ENCODE results near the gene TMEM182. TPM values are rescaled to one million over a fixed set of nuclear protein-coding genes. Genes with fewer than 3 reads are reported as not detected.

The TMEM182 gene
- total RNA-seq, 2 experiments from 2014 or later: 3.7 to 4.4 TPM

DNA sequence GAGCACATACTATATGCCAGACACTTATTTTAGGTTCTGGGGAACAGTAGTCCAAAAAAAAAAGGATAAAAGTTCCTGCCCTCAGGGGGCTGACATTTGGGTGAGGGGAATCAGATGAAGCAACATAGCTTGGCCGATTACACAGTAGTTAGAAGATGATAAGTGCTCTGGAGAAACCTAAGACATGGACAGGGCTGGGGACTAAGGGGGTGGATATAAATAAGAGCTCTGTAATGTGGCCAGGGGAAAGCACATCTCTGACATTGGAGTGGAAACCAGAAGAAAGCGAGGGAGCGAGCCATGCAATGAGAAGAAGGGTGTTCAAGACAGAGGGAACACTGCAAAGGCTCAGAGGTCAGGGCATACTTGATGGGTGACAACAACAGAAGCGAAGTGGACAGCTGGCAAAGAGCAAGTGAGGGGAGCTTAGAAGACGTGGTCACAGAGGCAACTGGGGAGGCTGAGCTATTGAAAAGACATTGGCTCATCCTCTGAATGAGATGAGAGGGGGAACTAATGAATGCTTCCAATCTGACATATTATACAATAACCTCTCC lies 11.4 kb downstream of the TMEM182 start:
- no peak for DNase-seq
- CTCF ChIA-PET: interaction anchor here (1.4 kb wide), 1 partner anchor 19 kb away, joined by 7 read pairs; no protein-coding TSS in a partner anchor
- Mint-ChIP-seq H3K36me3 (peaks cover 1% of the 10 kb centered on the region), H3K4me3 (no peak overlapping the region), H3K27ac (no peak overlapping the region), H3K27me3 (no peaks in the 10 kb centered on the region), H3K4me1 (no peaks in the 10 kb centered on the region), H3K9me3 (ENCODE audit: low read depth) (no peaks in the 10 kb centered on the region)
- no peak for ATAC-seq

DNA sequence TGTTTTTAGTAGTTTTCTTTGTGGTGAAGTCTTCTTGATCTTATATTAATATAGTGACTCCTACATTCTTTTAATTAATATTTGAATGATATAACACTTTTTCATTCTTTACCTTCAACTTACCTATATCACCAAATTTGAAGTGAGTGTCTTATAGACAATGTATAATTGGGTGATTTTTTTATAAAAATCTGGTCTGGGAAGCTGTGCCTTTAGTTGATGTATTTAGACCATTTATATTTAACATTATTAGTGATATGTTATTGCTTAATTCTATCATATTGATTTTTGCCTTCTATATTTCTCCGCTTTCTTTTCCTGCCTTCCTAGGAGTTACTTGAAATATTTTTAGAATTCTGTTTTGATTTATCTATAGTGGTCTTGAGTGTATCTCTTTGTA lies 16.4 kb downstream of the TMEM182 start:
- peaks cover 5% of the 10 kb centered on the region for H3K4me1 Mint-ChIP-seq
- no peak overlapping the region for H3K4me3 Mint-ChIP-seq
- no peak for ATAC-seq
- CTCF ChIA-PET: no interaction called here
- no peak for DNase-seq
- H3K27ac Mint-ChIP-seq: no peak overlapping the region
- H3K36me3 Mint-ChIP-seq: peaks cover 1% of the 10 kb centered on the region
- no peaks in the 10 kb centered on the region for H3K9me3 Mint-ChIP-seq (ENCODE audit: low read depth)
- no peaks in the 10 kb centered on the region for H3K27me3 Mint-ChIP-seq

DNA sequence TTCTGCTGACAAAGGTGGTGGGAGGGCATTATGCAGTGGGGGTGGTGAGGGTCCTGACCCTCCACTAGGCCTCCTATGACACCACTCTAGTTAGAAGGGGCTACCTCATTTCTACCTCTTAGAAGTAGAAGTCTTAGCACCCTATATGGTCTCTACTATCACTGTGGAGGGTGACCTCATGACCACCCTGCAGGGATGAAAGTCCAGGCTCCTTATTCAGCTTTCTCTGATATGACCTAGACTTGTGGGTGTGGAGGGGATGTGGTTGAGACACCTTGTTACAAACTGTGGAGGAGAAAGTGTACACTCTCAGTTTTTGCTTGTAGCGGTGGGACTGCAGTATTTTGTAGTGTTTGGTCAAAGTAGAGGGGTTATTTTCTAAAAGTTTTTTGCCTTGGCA lies 18.6 kb downstream of the TMEM182 start:
- Mint-ChIP-seq H3K9me3 (ENCODE audit: low read depth) (no peaks in the 10 kb centered on the region), H3K4me3 (no peak overlapping the region), H3K4me1 (peaks cover 5% of the 10 kb centered on the region), H3K27me3 (no peaks in the 10 kb centered on the region), H3K27ac (no peak overlapping the region), H3K36me3 (peaks cover 1% of the 10 kb centered on the region)
- DNase-seq (no peak), ATAC-seq (no peak)
- CTCF ChIA-PET: no interaction called here

DNA sequence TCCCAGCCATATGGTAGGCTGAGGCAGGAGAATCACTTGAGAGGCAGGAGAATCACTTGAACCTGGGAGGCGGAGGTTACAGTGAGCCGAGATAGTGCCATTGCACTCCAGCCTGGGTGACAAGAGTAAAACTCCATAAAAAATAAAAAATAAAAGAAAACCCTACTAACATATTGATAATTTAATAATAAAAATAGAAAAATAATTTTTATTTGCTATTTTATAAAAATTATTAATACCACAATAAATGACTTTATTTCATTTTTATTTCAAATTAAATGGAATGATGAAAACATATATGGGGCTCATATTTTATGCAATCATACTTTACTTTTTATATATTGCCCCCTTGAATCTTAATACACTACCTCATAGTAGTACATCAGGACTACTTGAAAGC lies 20.4 kb downstream of the TMEM182 start:
- Mint-ChIP-seq H3K9me3 (ENCODE audit: low read depth) (no peaks in the 10 kb centered on the region), H3K36me3 (no peaks in the 10 kb centered on the region), H3K27me3 (no peaks in the 10 kb centered on the region), H3K4me3 (no peak overlapping the region), H3K4me1 (peaks cover 5% of the 10 kb centered on the region), H3K27ac (no peak overlapping the region)
- ATAC-seq: no peak
- DNase-seq: no peak
- CTCF ChIA-PET: interaction anchor here (1.0 to 1.2 kb wide), 3 partner anchors 23 to 29 kb away, joined by 3 to 4 read pairs (median 3); no protein-coding TSS in a partner anchor

DNA sequence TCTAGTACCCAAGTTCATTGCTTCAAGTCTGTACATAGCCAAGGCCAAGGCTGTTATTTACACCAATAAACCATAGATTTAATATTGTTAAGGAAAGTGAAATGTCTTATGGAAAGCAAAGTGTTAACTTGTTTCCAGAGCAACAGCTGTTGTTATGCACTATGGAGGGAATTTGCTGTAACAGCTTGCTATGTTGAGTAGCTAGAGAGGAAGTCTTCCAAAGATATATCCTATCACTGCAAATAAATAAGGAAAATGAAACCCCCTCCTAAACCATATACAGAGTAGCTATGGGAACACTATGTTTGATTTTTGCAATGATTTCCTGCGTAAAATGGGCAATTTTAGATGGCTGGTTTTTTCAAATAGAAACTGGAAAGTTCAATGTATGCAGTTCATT lies 21.1 kb downstream of the TMEM182 start:
- no peak overlapping the region for H3K4me3 Mint-ChIP-seq
- no peaks in the 10 kb centered on the region for H3K9me3 Mint-ChIP-seq (ENCODE audit: low read depth)
- no peak for ATAC-seq
- no peaks in the 10 kb centered on the region for H3K27me3 Mint-ChIP-seq
- peaks cover 5% of the 10 kb centered on the region for H3K4me1 Mint-ChIP-seq
- H3K36me3 Mint-ChIP-seq: no peaks in the 10 kb centered on the region
- H3K27ac Mint-ChIP-seq: no peak overlapping the region
- CTCF ChIA-PET: interaction anchor here (1.2 kb wide), 1 partner anchor 29 kb away, joined by 4 read pairs; no protein-coding TSS in a partner anchor
- DNase-seq: no peak

DNA sequence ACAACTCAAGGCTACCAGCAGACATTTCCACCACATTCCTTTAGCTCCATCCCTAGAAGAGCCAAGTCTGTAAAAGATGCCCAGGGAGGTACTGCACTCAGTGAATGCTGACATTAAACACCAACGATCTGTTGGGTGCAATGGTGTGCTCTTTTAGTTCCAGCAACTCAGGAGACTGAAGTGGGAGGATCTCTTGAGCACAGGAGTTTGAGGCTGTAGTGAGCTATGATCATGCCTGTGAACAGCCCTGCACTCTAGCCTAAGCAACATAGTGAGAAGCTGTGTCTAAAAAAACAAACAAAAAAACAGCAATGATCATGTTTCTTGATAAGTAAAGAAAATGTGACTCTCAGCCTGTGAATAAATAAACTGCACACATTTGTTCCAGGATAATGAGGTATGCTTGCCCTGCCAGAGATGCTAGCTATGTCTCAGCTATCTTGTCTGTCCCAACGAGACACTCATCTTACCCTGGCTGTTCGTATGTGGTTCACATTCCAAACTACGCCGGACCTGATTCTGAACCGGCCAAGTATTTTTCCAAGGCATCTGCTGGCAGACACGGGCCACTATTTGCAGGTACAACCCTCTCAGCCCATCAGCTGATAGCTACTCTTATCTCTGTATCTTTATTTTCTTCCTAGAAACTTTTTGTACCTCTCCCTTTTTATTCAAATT lies 21.8 kb downstream of the TMEM182 start:
- no peaks in the 10 kb centered on the region for H3K9me3 Mint-ChIP-seq (ENCODE audit: low read depth)
- CTCF ChIA-PET: interaction anchor here (1.0 to 1.7 kb wide), 3 partner anchors 22 to 30 kb away, joined by 3 to 5 read pairs (median 4); partner anchors contain the start of gene TMEM182
- no peak for ATAC-seq
- peaks cover 5% of the 10 kb centered on the region for H3K4me1 Mint-ChIP-seq
- no peak for DNase-seq
- H3K27me3 Mint-ChIP-seq: no peaks in the 10 kb centered on the region
- H3K27ac Mint-ChIP-seq: no peak overlapping the region
- no peak overlapping the region for H3K4me3 Mint-ChIP-seq
- no peaks in the 10 kb centered on the region for H3K36me3 Mint-ChIP-seq

DNA sequence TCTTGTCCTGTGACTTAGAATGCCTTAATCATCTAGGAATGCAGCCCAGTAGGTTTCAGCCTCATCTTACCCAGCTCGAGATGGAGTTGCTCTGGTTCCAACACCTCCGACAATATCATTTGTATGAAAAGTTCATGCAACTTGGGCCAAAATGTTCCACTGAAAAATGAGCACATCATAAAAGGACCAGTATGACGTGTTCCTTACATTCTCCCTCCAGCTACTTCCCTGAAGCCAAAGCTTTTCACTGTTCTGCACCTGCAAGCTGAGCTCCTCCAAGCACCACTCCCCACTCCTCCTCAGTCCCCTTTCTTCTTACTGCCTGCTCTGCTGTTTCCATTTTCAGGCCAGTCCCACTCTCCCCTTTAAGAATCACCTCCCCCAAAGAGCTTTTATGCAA lies 23.1 kb downstream of the TMEM182 start:
- peaks cover 5% of the 10 kb centered on the region for H3K4me1 Mint-ChIP-seq
- no peaks in the 10 kb centered on the region for H3K9me3 Mint-ChIP-seq (ENCODE audit: low read depth)
- no peaks in the 10 kb centered on the region for H3K27me3 Mint-ChIP-seq
- no peak overlapping the region for H3K27ac Mint-ChIP-seq
- no peak for DNase-seq
- no peaks in the 10 kb centered on the region for H3K36me3 Mint-ChIP-seq
- CTCF ChIA-PET: interaction anchor here (1.7 kb wide), 1 partner anchor 21 kb away, joined by 5 read pairs; no protein-coding TSS in a partner anchor
- ATAC-seq: no peak
- H3K4me3 Mint-ChIP-seq: no peak overlapping the region

DNA sequence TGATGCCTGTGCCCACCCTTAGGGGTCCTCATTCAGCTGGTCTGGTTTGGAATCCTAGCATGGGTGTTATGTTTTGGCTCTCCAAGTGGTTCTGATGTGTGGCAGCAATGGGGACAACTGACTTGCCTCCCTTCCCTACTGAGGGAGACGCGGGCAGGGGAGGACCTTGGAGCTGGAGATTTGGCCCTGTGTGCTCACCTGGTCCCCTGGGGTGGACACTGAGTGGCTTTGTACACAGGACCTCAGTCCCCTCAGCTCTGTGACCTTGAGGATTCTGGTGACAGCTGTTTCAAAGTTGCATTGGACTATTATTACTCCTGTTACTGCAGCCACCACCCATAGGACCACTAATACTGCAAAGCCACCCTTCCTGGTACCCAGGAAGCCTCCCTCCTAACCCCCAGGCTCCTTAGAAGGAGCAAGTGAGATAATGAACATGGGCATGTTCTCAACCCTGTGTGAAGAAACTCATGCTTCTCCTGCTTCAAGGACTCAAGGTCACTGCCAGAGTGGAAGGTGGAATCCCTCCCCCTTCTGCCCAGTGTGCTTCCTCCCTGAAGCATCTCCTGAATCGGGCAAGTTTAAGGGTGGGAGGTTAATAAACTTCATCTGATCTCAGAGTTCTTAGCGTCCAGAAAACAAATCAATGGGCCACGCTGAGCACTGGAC lies 26.5 kb downstream of the TMEM182 start:
- Mint-ChIP-seq H3K36me3 (no peaks in the 10 kb centered on the region), H3K4me3 (no peak overlapping the region), H3K27me3 (no peaks in the 10 kb centered on the region), H3K9me3 (ENCODE audit: low read depth) (no peaks in the 10 kb centered on the region), H3K27ac (no peak overlapping the region), H3K4me1 (no peaks in the 10 kb centered on the region)
- CTCF ChIA-PET: interaction anchor here (0.8 kb wide), 1 partner anchor 35 kb away, joined by 3 read pairs; no protein-coding TSS in a partner anchor
- DNase-seq: no peak
- ATAC-seq: no peak

DNA sequence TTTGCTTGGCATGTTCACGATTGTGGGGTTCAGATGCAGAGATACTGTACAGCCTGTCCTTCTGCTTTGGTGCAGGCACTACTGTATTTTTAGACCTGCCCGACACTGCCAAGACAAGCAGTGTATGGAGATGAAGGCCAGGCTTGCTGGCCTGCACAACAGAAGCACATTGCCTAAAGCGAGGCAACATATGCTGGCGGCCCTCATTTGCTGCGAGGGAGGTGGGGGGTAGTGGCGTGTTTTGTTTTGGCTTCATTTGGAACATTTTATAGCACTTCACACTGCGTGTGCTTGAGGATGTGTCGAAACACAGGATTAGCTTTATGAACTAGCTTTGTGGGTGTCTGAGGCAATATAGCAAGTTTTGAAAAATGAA lies 27.0 kb downstream of the TMEM182 start:
- DNase-seq: no peak
- Mint-ChIP-seq H3K27ac (no peak overlapping the region), H3K9me3 (ENCODE audit: low read depth) (no peaks in the 10 kb centered on the region), H3K4me3 (no peak overlapping the region), H3K36me3 (no peaks in the 10 kb centered on the region), H3K27me3 (no peaks in the 10 kb centered on the region), H3K4me1 (no peaks in the 10 kb centered on the region)
- CTCF ChIA-PET: interaction anchor here (0.8 kb wide), 1 partner anchor 35 kb away, joined by 3 read pairs; no protein-coding TSS in a partner anchor
- no peak for ATAC-seq

DNA sequence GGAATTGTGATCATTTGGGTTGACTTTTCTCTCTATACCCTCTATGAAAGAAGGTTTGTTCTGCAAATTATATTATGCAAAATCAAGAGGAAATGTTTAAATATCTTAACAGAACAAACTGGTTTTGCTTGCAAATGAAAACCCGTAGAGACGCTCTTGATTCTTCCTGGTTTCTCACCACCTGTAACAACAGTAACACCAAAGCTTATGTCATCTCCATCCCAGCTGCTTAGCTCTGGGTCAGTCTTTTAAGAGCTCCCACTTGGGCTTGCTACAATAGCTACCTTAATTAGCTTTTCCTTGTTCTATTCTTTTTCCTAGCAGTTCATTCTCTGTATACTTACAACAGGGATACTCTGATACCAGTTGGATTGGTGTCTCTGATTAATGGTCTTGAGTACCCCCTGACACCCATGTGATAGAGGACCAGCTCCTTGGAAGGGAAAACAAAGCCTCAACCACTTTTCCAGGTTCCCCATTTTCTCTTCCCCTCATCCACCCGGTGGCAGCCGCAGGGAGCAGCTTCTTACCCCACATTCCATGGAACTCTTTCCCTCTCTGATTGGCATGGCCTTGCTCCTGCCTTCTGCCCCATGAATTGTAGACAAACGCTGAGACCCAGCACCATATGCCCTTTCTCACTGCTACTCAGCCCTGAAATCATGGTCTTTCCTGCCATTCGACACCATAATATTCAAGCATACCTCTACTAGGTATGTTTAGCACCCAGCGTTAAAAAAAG lies 27.7 kb downstream of the TMEM182 start:
- CTCF ChIA-PET: no interaction called here
- no peaks in the 10 kb centered on the region for H3K9me3 Mint-ChIP-seq (ENCODE audit: low read depth)

DNA sequence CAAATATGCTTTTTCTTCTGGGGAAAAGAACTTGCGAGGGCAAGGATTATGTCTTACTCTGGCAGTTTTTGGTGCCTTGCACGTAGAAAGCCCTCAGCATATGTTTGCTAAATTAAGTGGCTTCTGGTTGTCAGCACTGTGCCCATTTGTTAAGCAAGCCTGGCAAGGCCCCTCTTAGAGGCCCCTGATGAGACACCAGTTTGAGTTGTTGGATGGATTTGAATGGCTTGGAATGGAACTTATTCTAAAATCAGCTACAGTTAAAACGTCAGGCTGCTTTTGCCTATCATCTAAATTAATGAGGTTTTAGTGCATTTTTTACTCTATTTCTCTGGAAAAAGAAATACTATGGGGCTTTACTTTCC lies 28.2 kb downstream of the TMEM182 start:
- H3K9me3 Mint-ChIP-seq (ENCODE audit: low read depth): no peaks in the 10 kb centered on the region
- H3K27ac Mint-ChIP-seq: no peak overlapping the region
- no peaks in the 10 kb centered on the region for H3K4me1 Mint-ChIP-seq
- no peak overlapping the region for H3K4me3 Mint-ChIP-seq
- CTCF ChIA-PET: no interaction called here
- DNase-seq: no peak
- H3K36me3 Mint-ChIP-seq: no peaks in the 10 kb centered on the region
- ATAC-seq: no peak
- H3K27me3 Mint-ChIP-seq: no peaks in the 10 kb centered on the region

More for the DNA sequence above, 27.7 kb downstream of the TMEM182 start:
- no peaks in the 10 kb centered on the region for H3K27me3 Mint-ChIP-seq
- no peaks in the 10 kb centered on the region for H3K36me3 Mint-ChIP-seq
- ATAC-seq: no peak
- no peak overlapping the region for H3K27ac Mint-ChIP-seq
- no peaks in the 10 kb centered on the region for H3K4me1 Mint-ChIP-seq
- no peak overlapping the region for H3K4me3 Mint-ChIP-seq
- no peak for DNase-seq

DNA sequence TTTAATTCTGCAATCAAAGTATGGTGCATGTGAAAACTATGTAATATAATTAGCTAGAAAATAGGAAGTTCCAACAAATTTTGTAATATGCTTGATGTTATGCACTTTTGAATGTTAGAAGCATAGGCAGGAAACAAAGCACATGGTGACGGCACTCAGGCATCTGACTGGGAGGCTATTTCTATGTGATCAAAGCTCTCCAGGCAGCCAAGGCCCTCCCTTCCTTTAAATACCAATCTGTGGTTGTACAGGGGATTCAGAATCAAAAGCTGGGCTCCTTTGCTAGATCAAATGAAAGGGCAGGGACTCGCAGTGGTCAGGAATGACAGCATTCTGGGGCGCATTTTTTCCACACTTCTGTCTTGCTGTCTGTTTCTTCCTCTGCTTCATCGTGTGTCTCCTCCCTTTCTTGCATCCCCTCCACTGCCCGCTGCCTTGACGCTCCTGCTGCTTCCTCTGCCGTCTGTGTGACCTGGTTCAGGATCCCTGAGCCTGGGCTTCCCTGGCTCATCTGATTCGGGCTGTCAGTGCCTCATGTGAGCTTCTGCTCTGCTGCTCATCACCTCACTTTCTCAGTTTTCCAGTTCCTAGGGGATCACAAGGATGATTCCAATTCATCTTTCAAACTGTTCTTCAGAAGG lies 30.9 kb downstream of the TMEM182 start:
- ATAC-seq (no peak), DNase-seq (no peak)
- no peaks in the 10 kb centered on the region for H3K36me3 Mint-ChIP-seq
- no peaks in the 10 kb centered on the region for H3K27me3 Mint-ChIP-seq
- no peak overlapping the region for H3K27ac Mint-ChIP-seq
- H3K9me3 Mint-ChIP-seq (ENCODE audit: low read depth): no peaks in the 10 kb centered on the region
- no peaks in the 10 kb centered on the region for H3K4me1 Mint-ChIP-seq
- H3K4me3 Mint-ChIP-seq: no peak overlapping the region
- CTCF ChIA-PET: interaction anchor here (1.5 to 2.0 kb wide), 2 partner anchors 14 to 39 kb away, joined by 4 to 7 read pairs; no protein-coding TSS in a partner anchor

DNA sequence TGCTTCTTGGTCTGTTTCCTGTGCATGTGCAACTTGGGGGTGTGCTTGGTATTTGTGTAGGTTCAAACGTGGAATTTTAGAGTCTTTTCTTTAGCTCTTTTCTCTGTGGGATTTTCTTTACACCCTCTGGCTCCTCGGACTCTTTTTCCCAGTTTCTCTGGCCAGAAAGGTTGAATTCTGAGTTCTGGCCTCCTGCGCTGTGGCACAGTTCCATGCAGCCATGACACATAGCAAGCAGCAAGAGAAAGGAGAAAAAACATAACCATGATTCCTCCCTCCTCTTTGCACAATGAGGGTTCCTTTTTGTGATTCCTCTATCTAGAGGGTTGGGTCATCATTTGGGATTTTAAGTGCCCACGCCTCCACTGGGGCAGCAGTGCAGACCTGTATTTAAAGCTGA lies 33.8 kb downstream of the TMEM182 start:
- H3K27ac Mint-ChIP-seq: no peak overlapping the region
- no peaks in the 10 kb centered on the region for H3K27me3 Mint-ChIP-seq
- peaks cover 11% of the 10 kb centered on the region for H3K9me3 Mint-ChIP-seq (ENCODE audit: low read depth)
- peaks cover 22% of the 10 kb centered on the region for H3K36me3 Mint-ChIP-seq
- DNase-seq (no peak), ATAC-seq (no peak)
- CTCF ChIA-PET: interaction anchor here (0.8 kb wide), 1 partner anchor 9 kb away, joined by 3 read pairs; no protein-coding TSS in a partner anchor
- no peaks in the 10 kb centered on the region for H3K4me1 Mint-ChIP-seq
- no peak overlapping the region for H3K4me3 Mint-ChIP-seq

Data from activated CD8-positive, alpha-beta memory T cell treated with anti-CD3 and anti-CD28 coated beads, Interleukin-2, amount 10 ng/mL, durations not matched to agents 7 days and 5 days (primary cell).